ENCODE data around the gene USF1. TPM values are rescaled to one million over a fixed set of nuclear protein-coding genes. Genes with fewer than 3 reads are reported as not detected.

Gene USF1
- total and polyA plus RNA-seq, 2 experiments from 2014 or later: 23.8 to 74.8 TPM

DNA sequence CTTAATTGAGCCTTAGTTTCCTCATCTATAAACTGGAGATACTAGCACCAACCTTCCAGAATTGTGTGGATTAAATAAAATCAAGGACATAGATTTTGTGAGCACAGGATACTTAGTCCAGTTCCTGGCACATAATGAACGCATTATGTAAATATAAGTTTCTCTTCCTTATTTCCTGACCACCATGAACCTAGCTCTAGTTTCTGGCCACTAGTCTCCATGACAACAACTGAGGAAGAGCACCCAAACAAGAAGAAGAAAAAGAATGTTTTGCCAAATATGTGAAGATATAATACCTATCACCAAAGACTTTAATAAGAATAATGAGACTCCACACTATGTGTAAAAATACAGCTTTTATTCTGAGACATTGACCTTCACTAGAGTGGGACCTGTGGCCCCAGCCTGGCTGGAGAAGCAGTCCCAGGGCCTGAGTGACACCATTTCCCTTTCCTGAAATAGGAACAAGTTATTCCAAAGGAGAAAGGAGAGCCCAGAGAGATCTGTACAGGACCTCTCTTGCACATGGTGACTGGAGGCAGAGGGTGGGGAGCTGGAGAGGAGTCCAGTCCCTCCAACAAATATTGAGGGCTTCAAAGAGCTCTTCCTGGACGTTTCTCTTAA is 940 bp upstream of the USF1 start (continued):
- TF ChIP-seq, protein P1, sequence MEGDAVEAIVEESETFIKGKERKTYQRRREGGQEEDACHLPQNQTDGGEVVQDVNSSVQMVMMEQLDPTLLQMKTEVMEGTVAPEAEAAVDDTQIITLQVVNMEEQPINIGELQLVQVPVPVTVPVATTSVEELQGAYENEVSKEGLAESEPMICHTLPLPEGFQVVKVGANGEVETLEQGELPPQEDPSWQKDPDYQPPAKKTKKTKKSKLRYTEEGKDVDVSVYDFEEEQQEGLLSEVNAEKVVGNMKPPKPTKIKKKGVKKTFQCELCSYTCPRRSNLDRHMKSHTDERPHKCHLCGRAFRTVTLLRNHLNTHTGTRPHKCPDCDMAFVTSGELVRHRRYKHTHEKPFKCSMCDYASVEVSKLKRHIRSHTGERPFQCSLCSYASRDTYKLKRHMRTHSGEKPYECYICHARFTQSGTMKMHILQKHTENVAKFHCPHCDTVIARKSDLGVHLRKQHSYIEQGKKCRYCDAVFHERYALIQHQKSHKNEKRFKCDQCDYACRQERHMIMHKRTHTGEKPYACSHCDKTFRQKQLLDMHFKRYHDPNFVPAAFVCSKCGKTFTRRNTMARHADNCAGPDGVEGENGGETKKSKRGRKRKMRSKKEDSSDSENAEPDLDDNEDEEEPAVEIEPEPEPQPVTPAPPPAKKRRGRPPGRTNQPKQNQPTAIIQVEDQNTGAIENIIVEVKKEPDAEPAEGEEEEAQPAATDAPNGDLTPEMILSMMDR (conservative IDR thresholded peaks at IDR 0.05; ENCODE audit: low read depth in 2 of 2): no peak
- TF ChIP-seq, protein P2, sequence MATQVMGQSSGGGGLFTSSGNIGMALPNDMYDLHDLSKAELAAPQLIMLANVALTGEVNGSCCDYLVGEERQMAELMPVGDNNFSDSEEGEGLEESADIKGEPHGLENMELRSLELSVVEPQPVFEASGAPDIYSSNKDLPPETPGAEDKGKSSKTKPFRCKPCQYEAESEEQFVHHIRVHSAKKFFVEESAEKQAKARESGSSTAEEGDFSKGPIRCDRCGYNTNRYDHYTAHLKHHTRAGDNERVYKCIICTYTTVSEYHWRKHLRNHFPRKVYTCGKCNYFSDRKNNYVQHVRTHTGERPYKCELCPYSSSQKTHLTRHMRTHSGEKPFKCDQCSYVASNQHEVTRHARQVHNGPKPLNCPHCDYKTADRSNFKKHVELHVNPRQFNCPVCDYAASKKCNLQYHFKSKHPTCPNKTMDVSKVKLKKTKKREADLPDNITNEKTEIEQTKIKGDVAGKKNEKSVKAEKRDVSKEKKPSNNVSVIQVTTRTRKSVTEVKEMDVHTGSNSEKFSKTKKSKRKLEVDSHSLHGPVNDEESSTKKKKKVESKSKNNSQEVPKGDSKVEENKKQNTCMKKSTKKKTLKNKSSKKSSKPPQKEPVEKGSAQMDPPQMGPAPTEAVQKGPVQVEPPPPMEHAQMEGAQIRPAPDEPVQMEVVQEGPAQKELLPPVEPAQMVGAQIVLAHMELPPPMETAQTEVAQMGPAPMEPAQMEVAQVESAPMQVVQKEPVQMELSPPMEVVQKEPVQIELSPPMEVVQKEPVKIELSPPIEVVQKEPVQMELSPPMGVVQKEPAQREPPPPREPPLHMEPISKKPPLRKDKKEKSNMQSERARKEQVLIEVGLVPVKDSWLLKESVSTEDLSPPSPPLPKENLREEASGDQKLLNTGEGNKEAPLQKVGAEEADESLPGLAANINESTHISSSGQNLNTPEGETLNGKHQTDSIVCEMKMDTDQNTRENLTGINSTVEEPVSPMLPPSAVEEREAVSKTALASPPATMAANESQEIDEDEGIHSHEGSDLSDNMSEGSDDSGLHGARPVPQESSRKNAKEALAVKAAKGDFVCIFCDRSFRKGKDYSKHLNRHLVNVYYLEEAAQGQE (IDR thresholded peaks at IDR 0.05; ENCODE audit: unreplicated experiment): no peak
- TF ChIP-seq ZNF114 (CRISPR knock-in tag; IDR thresholded peaks at IDR 0.05) (no peak), CREB1 (CRISPR knock-in tag; IDR thresholded peaks at IDR 0.05; ENCODE audit: low read depth) (no peak), STAT1 (IDR thresholded peaks at IDR 0.05; ENCODE audit: unreplicated experiment) (no peak), NANOG (IDR thresholded peaks at IDR 0.05; ENCODE audit: borderline replicate concordance) (no peak), JUNB (IDR thresholded peaks at IDR 0.05; ENCODE audit: unreplicated experiment) (no peak)

DNA sequence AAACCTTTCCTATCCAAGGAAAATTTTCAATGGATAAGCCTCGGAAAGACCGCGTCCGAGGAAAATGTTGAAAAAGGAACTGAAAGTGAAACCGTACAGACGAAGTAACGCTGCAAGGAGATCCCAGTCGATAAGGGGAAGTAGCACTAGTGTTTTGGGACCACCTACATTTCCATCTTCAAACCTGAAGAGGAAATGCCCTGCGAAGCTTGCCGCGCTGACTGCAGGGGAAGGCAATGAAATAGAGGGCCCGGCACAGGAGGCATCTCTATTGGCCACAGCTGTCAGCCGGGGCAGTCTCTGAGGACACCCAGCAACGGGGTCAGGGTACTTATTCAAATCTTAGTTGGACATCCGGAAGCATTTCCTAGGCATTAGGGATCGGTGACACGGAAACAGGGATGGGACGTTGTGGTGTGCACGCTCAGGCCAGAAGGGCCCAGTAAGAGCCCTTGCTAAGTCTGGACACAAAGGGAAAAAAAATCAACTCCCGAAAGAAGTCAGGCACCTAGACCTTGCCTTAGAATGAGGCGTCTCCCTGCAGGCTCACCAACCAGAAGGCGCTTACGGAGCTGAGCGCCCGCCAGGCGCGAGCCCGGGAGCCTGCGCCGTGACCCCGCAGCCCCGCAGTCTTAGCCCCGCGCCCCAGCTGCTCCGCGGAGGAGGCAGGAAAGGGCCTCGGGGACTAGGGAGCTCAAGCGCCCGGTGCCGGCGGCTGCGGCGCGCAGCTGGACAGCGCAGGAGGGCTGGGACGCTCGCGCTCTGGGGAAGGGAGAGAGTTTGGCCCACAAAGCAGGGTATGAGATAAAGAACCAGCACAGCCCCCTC is 655 bp downstream of the USF1 start:
- H3K27ac Mint-ChIP-seq: peak overlapping the region; percentile 99
- H3F3A ChIP-seq (replicated peaks; ENCODE audit: low read depth): peaks cover 22% of the 10 kb centered on the region

More for the DNA sequence above, 655 bp downstream of the USF1 start:
- H3K79me2 ChIP-seq (replicated peaks; ENCODE audit: insufficient read depth): peaks cover 27% of the 10 kb centered on the region
- peaks cover 19% of the 10 kb centered on the region for H3K36me3 ChIP-seq (ENCODE audit: insufficient read depth)
- peaks cover 15% of the 10 kb centered on the region for H3K9me2 ChIP-seq (ENCODE audit: insufficient read depth)
- peak; percentile 76 for DNase-seq (ENCODE audit: low spot score)
- 0 out of 2 replicates have a peak, but pooled peaks have one; percentile 8 for TF ChIP-seq CREB1 (CRISPR knock-in tag; IDR thresholded peaks at IDR 0.05; ENCODE audit: low read depth)
- TF ChIP-seq, protein P2 (IDR thresholded peaks at IDR 0.05; ENCODE audit: unreplicated experiment): no peak
- peaks cover 54% of the 10 kb centered on the region for H3K36me3 Mint-ChIP-seq (ENCODE audit: low read depth)
- H2AFZ ChIP-seq: no peak overlapping the region
- H3K4me2 ChIP-seq: peak overlapping the region; percentile 86
- peak overlapping the region; percentile 90 for H3K27ac ChIP-seq (ENCODE audit: low read depth)
- H3K9me3 Mint-ChIP-seq: peaks cover 38% of the 10 kb centered on the region
- H3K4me3 ChIP-seq: peak overlapping the region; percentile 52
- H4K20me1 ChIP-seq (replicated peaks; ENCODE audit: insufficient read depth): no peaks in the 10 kb centered on the region; the same call in 1 of the 2 replicates
- peak overlapping the region; percentile 97 for H3K4me3 Mint-ChIP-seq
- peaks cover 7% of the 10 kb centered on the region for H3K4me1 ChIP-seq (ENCODE audit: insufficient read depth)
- peaks cover 19% of the 10 kb centered on the region for H3K27me3 Mint-ChIP-seq (ENCODE audit: insufficient read depth, low read depth, poor library complexity)
- H3K4me1 Mint-ChIP-seq: peaks cover 25% of the 10 kb centered on the region
- ATAC-seq: peak; percentile 67
- H3K27me3 ChIP-seq (ENCODE audit: insufficient read depth): peaks cover 5% of the 10 kb centered on the region; the same call in 1 of the 2 replicates

Measured in GM23338 (cell line).